Measurements from ENCODE around the gene NLRP6. TPM values are rescaled to one million over a fixed set of nuclear protein-coding genes. Genes with fewer than 3 reads are reported as not detected.
"Not testable (repeated sequence)": the region's sequence is repeated elsewhere in the genome, so short reads cannot be mapped to it uniquely, and the experiment has no call there.

The NLRP6 gene
- total RNA-seq, 1 donor from 2014 or later = 0.36 TPM

DNA sequence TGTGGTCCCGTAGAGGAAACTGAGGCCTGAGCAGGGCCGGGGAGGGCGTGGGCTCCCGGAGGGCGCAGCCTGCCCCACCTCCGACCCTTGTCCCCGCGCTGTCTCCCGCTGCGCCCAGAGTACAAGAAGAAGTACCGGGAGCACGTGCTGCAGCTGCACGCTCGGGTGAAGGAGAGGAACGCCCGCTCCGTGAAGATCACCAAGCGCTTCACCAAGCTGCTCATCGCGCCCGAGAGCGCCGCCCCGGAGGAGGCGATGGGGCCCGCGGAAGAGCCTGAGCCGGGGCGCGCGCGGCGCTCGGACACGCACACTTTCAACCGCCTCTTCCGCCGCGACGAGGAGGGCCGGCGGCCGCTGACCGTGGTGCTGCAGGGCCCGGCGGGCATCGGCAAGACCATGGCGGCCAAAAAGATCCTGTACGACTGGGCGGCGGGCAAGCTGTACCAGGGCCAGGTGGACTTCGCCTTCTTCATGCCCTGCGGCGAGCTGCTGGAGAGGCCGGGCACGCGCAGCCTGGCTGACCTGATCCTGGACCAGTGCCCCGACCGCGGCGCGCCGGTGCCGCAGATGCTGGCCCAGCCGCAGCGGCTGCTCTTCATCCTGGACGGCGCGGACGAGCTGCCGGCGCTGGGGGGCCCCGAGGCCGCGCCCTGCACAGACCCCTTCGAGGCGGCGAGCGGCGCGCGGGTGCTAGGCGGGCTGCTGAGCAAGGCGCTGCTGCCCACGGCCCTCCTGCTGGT is 1.9 kb downstream of the NLRP6 start:
- DNase-seq (ENCODE audit: low spot score) = peak; percentile 57
- ATAC-seq = no peak
- intact Hi-C loops (cut with DNase I) = no loop called here

DNA sequence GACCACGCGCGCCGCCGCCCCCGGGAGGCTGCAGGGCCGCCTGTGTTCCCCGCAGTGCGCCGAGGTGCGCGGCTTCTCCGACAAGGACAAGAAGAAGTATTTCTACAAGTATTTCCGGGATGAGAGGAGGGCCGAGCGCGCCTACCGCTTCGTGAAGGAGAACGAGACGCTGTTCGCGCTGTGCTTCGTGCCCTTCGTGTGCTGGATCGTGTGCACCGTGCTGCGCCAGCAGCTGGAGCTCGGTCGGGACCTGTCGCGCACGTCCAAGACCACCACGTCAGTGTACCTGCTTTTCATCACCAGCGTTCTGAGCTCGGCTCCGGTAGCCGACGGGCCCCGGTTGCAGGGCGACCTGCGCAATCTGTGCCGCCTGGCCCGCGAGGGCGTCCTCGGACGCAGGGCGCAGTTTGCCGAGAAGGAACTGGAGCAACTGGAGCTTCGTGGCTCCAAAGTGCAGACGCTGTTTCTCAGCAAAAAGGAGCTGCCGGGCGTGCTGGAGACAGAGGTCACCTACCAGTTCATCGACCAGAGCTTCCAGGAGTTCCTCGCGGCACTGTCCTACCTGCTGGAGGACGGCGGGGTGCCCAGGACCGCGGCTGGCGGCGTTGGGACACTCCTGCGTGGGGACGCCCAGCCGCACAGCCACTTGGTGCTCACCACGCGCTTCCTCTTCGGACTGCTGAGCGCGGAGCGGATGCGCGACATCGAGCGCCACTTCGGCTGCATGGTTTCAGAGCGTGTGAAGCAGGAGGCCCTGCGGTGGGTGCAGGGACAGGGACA is 2.7 kb downstream of the NLRP6 start:
- intact Hi-C loops (cut with DNase I) = no loop called here
- ATAC-seq = no peak
- DNase-seq (ENCODE audit: low spot score) = peak; percentile 55

DNA sequence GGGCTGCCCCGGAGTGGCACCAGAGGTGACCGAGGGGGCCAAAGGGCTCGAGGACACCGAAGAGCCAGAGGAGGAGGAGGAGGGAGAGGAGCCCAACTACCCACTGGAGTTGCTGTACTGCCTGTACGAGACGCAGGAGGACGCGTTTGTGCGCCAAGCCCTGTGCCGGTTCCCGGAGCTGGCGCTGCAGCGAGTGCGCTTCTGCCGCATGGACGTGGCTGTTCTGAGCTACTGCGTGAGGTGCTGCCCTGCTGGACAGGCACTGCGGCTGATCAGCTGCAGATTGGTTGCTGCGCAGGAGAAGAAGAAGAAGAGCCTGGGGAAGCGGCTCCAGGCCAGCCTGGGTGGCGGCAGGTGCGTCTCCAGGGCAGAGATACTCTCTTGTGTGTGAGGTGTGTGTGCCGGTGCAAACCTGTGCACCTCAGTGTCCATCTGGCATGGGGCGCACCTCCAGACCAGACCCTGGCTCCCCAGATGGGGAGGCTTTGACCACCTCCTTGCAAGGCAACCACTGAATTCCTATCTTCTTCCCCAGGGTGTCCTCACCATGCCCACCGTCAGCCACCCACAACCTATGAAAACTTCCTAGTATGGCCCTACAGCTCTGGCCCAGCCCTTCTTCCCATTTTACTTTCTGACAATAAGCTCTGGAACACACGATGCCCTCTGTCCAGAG is 3.4 kb downstream of the NLRP6 start:
- intact Hi-C loops (cut with DNase I) = no loop called here
- DNase-seq (ENCODE audit: low spot score) (peak; percentile 51), ATAC-seq (no peak)

DNA sequence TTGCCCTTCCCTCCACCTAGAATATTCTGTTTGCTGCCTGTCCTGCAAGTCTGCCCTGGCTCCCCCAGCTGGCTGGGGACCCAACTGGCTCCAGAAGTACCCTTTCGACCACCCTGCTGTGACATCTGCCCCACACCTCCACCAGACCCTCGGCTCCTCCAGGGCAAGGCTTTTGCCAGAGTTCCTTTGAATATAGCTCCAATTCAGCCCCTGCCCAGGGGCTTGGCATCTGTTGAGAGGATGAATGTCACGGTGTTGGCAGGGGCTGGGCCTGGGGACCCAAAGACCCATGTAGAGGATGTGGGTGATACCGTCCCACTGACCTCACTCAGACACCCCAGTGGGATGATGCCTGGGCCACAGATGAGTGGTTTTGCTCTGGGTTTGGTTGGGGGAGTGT is 4.0 kb downstream of the NLRP6 start:
- intact Hi-C loops (cut with DNase I) = no loop called here
- DNase-seq (ENCODE audit: low spot score) (peak; percentile 49), ATAC-seq (no peak)

DNA sequence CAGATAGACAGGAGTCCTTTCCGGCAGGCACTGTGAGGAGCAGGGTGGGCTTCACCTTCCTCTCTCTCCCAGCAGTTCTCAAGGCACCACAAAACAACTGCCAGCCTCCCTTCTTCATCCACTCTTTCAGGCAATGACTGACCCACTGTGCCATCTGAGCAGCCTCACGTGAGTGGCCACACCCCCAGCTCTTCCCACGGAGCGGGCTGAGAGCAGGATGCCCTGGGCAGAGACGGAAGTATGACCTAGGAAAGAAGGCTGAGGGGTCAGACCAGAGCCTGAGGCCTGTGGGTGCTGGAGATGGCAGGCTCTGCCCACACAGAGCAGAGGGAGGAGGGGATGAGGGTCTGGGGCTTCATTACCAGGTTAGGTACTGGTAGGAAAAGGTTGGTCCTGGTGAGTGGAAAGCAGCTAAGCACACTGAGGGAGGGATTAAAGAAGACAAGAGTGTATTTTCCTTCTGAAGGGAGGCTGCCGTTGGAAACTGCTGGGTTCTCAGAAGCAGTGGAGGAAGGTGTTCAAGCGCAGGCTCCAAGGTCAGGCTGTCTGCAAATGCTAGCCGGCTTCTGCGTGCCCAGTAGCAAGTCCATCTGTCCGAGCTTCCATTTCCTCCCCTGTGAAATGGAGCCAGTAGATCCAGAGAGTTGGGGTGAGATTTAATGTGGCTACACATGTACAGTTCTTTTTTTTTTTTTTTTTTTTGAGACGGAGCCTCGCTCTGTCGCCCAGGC is 4.6 kb downstream of the NLRP6 start:
- intact Hi-C loops (cut with DNase I) = no loop called here
- DNase-seq (ENCODE audit: low spot score) = peak; percentile 46
- ATAC-seq = no peak

DNA sequence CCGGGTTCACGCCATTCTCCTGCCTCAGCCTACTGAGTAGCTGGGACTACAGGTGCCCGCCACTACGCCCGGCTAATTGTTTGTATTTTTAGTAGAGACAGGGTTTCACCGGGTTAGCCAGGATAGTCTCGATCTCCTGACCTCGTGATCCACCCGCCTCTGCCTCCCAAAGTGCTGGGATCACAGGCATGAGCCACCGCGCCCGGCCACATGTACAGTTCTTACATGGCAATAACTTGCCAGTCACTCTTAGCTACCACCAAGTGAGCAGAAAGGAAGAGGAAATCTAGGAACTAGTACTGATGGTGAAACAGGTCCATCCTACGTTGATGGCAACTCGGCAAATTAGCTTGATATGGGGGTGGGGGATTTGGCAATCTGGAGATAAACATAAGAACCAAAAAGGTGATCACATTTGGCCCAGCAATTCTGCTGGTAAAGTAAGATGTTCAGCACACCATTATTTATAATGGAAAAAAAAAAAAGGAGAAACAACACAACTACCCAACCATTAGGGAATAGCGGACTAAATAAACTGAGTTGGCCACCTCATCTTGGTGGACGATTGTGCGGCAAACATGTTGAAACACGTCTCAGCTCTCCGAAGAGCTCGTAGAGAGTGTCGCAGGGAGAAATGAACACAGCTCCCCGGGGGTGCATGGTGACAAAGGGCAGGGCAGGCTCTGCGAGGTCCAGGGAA is 5.3 kb downstream of the NLRP6 start:
- peak; percentile 17 for DNase-seq (ENCODE audit: low spot score)
- intact Hi-C loops (cut with DNase I) = no loop called here
- ATAC-seq = no peak

DNA sequence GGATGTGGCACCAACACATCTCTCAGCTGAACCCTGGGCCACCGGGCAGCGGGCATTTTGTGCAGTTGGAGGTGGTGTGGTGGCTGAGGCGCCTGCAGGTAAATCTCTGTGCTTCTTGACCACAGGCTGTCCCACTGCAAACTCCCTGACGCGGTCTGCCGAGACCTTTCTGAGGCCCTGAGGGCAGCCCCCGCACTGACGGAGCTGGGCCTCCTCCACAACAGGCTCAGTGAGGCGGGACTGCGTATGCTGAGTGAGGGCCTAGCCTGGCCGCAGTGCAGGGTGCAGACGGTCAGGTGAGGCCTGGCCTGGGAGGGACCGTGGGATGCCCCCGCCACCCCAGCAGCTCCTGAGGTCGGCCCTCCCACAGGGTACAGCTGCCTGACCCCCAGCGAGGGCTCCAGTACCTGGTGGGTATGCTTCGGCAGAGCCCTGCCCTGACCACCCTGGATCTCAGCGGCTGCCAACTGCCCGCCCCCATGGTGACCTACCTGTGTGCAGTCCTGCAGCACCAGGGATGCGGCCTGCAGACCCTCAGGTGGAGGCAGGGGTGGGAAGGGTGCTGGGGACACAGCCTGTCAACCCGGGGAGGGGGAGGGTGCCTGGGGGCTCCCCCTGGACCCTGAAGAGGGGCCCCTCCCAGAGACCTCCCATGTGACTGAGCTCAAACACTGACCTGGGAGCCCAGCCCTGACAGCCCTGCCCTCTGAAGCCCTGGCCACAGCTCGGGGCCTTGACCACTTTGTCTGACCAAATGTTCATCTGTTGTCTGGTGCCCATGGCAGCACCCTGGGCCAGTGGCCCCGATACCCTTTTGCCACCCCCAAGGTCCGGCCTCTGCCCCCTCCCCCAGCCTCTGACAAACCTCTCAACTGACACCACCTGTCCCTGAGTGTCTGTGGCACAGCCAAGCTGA is 6.2 kb downstream of the NLRP6 start:
- DNase-seq (ENCODE audit: low spot score) (peak; percentile 55), ATAC-seq (no peak)
- intact Hi-C loops (cut with DNase I) = no loop called here

DNA sequence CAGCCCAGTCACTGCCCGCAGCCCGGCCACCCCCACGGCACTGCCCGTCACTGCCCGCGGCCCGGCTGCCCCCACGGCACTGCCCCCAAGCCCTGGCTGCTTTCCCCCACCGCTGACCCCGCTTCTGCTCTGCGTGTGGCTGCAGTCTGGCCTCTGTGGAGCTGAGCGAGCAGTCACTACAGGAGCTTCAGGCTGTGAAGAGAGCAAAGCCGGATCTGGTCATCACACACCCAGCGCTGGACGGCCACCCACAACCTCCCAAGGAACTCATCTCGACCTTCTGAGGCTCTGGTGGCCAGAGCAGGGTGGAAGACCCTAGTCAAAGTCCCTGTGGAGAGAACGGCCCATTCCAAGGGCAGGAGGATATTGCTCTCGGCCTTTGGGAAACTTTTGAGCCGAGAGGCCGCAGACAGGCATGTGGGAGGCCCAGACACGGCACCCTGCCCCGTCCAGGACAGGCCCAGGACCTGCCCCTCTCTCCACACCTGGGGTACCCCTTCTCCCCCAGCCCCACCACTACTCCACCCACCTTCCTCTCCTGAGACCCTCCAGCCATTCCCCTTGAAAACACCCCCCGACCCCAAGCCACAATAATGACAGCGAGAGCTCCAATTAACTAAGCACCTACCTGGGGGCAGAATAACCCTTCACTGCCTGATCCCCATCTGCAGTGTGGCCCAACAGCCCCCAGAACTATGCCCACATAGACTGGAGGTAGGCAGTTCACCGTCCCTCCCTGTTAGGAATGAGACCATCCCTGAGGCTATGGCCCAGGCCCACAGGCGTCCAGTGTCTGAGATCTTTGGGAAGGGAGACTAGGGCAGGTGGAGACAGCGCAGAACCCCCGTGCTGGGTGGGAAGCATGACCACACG is 7.0 kb downstream of the NLRP6 start:
- intact Hi-C loops (cut with DNase I) = no loop called here
- peak; percentile 53 for DNase-seq (ENCODE audit: low spot score)
- ATAC-seq = no peak

DNA sequence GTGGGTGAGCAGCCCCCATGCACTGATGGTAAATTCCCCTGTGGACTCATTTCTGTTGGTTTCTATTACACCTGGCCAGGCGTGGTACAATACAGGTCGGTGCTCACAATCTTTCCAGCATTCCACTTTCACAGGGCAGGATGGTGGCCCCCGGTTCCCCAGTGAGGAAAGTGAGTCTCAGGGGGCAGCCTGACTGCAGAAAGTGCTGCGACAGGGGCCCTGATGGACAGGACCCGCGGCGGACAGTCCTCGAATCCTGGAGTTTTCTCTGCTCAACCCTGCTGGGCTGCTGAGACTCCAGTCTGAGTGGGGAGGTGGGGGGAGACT is 7.7 kb downstream of the NLRP6 start:
- intact Hi-C loops (cut with DNase I) = no loop called here
- ATAC-seq = no peak
- peak; percentile 45 for DNase-seq (ENCODE audit: low spot score)

DNA sequence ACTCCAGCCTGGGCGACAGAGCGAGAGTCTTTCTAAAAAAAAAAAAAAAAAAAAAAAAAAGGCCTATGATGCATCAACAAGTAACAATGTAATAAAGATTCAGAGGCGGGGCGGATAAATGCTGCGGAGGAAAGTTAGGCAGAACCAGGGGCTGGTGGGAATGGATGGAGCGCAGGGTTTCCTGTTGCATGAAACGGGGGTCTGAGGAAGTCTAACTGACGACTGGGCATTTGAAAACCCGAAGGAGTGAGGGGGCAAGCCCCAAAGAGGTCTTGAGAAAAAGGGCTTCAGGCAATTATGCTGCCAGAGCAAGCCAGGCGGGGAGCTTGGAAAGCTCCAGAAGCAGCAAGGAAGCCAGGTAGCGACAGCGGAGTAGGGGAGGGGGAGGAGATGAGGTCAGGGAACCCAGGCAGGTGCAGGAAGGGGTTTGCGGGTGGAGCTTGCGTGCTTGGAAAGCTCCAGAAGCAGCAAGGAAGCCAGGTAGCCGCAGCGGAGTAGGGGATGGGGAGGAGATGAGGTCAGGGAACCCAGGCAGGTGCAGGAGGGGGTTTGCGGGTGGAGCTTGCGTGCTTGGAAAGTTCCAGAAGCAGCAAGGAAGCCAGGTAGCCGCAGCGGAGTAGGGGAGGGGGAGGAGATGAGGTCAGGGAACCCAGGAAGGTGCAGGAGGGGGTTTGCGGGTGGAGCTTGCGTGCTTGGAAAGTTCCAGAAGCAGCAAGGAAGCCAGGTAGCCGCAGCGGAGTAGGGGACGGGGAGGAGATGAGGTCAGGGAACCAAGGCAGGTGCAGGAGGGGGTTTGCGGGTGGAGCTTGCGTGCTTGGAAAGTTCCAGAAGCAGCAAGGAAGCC is 9.0 kb downstream of the NLRP6 start:
- DNase-seq (ENCODE audit: low spot score) = peak; percentile 61
- ATAC-seq; intact Hi-C loops (cut with DNase I): not testable (repeated sequence)

DNA sequence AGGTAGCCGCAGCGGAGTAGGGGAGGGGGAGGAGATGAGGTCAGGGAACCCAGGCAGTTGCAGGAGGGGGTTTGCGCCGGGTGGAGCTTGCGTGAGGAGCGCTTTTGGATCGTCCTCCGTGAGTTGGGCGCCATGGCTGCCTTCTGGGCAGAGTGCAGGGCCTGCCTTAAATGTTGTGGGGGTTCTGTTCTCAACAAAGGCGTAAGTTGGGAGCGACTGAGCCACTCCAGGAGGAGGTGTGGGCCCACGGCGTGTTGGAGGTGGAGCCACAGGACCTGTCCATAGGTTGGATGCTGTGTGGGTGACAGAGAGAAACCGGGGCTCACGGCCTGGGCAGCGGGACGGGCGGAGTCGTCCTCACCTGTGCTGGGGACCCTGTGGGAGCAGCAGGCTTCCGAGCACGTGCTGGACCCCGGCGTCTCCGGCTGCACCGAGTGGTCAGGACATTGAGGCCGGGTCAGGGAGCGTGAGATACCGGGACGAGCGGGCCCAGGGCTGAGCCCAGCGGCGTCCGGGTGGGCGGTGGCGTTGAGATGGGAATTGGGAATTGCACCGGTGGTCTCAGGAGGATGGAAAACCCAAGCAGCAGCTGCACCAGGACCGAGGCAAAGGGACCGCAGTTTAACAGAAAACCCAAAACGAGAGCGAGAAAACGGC is 9.7 kb downstream of the NLRP6 start:
- ATAC-seq = no peak
- peak; percentile 64 for DNase-seq (ENCODE audit: low spot score)
- intact Hi-C loops (cut with DNase I) = no loop called here

DNA sequence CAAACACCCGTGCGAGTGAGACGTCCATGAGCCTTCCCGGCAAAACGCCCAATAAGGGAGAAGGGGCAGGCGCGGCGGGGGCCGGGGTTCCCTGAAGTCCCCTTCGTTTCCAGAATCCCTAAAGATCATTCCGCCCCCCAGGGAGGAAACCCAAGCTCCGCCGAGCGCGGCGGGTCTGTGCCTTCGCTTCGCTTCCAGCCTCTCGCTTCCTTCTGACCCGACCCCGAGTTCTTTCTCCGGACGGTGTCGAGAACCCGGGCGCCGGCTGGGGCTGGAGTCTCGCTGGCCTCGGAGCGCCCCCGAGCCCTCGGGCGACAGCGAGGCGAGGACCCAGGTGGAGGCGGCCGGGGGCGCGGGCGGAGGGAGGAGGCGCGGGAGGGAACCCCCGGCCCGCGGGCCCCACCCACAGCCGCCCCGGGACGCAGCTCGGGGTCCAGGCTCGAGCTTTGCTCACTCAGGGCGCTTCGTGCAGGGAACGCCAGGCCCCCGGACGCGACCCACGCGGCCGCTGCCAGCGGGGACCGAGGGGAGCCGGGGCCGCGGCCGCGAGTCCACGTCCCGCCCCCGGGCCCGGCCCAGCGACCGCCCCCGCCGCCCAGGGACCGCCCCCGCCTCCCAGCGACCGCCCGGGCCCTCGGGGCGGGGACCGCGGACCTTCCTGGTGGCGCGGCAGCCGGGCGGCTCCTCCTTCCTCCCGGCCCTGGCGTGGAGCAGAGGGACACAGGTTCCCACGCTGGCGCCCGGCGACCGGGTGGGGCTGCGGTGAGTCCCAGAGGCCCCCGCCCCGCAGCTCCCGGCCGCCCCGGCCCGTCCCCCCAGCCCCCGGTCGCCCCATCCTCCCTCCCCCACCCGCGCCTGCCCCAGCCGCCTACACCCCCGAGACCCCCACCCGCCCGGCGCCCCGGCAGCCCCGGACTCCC is 10.5 kb downstream of the NLRP6 start, which contains the start of gene PGGHG:
Gene PGGHG, plus strand, starts transcription at position 649 of the 920 bp plus-strand sequence. CDS start 691 bp downstream, outside the sequence.
- DNase-seq (ENCODE audit: low spot score) (peak; percentile 85), ATAC-seq (peak; percentile 53)
- intact Hi-C loops (cut with DNase I) = no loop called here

DNA sequence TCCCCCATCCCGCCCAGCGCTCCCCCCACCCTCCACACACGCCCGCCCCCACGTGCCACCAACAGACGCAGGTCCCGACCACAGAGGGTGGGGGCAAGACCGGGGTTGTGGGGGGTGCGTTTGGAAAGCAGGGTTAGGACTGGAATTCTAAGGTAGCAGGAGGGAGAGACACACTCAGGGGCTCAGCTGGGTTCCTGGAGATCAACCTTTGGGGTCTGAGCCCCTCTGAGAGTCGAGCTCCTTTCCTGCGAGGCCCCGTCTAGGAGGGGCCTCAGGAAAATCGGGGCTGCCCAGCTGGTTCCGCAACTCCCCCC is 11.1 kb downstream of the NLRP6 start:
- intact Hi-C loops (cut with DNase I) = no loop called here
- DNase-seq (ENCODE audit: low spot score) (no peak), ATAC-seq (no peak)

DNA sequence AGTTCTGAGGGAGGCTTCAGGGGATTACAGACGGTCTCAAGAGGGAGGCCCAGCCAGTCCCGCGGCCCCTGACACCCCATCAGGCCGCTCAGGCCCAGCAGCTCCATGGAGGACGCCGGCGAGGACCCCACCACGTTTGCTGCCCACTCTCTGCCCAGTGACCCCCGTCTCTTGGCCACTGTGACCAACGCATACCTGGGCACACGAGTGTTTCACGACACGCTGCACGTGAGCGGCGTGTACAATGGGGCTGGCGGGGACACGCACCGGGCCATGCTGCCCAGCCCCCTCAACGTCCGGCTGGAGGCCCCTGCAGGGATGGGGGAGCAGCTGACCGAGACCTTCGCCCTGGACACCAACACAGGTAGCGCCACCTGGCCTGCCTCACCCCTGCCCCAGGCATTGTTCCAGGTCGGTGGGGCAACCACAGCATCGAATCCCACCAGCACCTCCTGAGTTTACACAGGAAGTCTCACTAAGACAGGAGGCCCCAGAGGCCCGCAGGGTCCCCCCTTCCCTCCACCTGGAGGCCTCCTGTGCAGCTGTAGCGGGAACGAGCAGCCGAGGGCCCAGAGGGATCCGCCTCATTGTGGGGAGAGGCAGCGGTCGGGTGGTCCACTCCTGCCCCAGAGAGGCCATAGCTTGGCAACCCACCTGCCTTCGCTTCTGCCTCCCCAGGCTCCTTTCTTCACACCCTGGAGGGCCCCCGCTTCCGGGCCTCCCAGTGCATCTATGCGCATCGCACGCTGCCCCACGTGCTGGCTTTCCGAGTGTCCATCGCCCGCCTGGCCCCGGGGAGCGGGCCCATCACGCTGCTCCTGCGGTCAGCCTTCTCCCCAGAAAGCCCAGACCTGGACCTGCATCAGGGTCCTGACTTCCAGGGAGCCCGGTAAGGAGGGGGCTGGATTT is 11.8 kb downstream of the NLRP6 start:
- intact Hi-C loops (cut with DNase I) = no loop called here
- ATAC-seq = no peak
- peak; percentile 57 for DNase-seq (ENCODE audit: low spot score)
